MM.1S (cell line): ENCODE measurements around the gene UBL4A.

Experiments
- DNase-seq: peaks from one replicate; pipeline ENCODE4 v3.0.0-alpha.2; 2015
- H2AFZ ChIP-seq: fragments of 300-600 bp; sonication (generic); 2 replicates; pipeline ENCODE4 v1.6.0; 2016; ENCODE audit warnings: antibody characterized with exemption, low read length
- H3F3A ChIP-seq: fragments of 300-600 bp; sonication (generic); 2 replicates; pipeline ENCODE4 v1.6.1; 2016; ENCODE audit warnings: mild to moderate bottlenecking, antibody characterized with exemption, low read length, moderate library complexity, mixed read lengths; ENCODE audit not compliant: insufficient read depth
- H3K27ac ChIP-seq: fragments of 300-600 bp; sonication (generic); 2 replicates; pipeline ENCODE4 v1.5.1; 2016; ENCODE audit warnings: mild to moderate bottlenecking, low read length
- H3K27me3 ChIP-seq: fragments of 300-600 bp; sonication (generic); replicated peaks from 2 replicates; pipeline ENCODE4 v1.6.0; 2016; ENCODE audit warnings: low read length; ENCODE audit not compliant: insufficient read depth
- H3K36me3 ChIP-seq: fragments of 300-600 bp; sonication (generic); replicated peaks from 2 replicates; pipeline ENCODE4 v1.6.1; 2016; ENCODE audit warnings: mild to moderate bottlenecking, low read length, mixed read lengths; ENCODE audit not compliant: insufficient read depth
- H3K4me1 ChIP-seq: fragments of 300-600 bp; sonication (generic); 2 replicates; pipeline ENCODE4 v1.6.1; 2016; ENCODE audit warnings: low read length, mixed read lengths
- H3K4me2 ChIP-seq: fragments of 300-600 bp; sonication (generic); 2 replicates; pipeline ENCODE4 v1.6.0; 2016; ENCODE audit warnings: low read depth, low read length
- H3K4me3 ChIP-seq: fragments of 300-600 bp; sonication (generic); 2 replicates; pipeline ENCODE4 v1.5.1; 2016; ENCODE audit warnings: low read length, mixed read lengths
- H3K79me2 ChIP-seq: fragments of 300-600 bp; sonication (generic); 2 replicates; pipeline ENCODE4 v1.6.1; 2016; ENCODE audit warnings: mixed run types, low read length, mixed read lengths
- H3K9ac ChIP-seq: fragments of 300-600 bp; sonication (generic); 2 replicates; pipeline ENCODE4 v1.6.1; 2016; ENCODE audit warnings: low read length, mixed read lengths
- H3K9me2 ChIP-seq: fragments of 300-600 bp; sonication (generic); replicated peaks from 2 replicates; pipeline ENCODE4 v1.6.1; 2016; ENCODE audit warnings: mild to moderate bottlenecking, low read length, mixed read lengths; ENCODE audit not compliant: insufficient read depth
- H3K9me3 ChIP-seq: fragments of 300-600 bp; sonication (generic); replicated peaks from 2 replicates; pipeline ENCODE4 v1.6.1; 2016; ENCODE audit warnings: mild to moderate bottlenecking, low read length, mixed read lengths; ENCODE audit not compliant: insufficient read depth
- H4K20me1 ChIP-seq: fragments of 300-600 bp; sonication (generic); 2 replicates; pipeline ENCODE4 v1.6.1; 2016; ENCODE audit warnings: mild to moderate bottlenecking, low read length, moderate library complexity, mixed read lengths; ENCODE audit not compliant: insufficient read depth
- CTCF ChIP-seq: fragments of 300-600 bp; sonication (generic); IDR thresholded peaks from 2 replicates; pipeline ENCODE4 v1.5.1; 2016; ENCODE audit warnings: antibody characterized with exemption, low read length, mixed read lengths
- EZH2 ChIP-seq: fragments of 300-600 bp; sonication (generic); optimal IDR thresholded peaks from 2 replicates; pipeline ENCODE3; 2017; ENCODE audit warnings: low read depth, mild to moderate bottlenecking, antibody characterized with exemption, low read length, mixed read lengths
- EZH2phosphoT487 ChIP-seq: fragments of 300-600 bp; sonication (generic); IDR thresholded peaks from 2 replicates; pipeline ENCODE4 v1.6.1; 2018; ENCODE audit warnings: antibody characterized with exemption, low read length

Gene UBL4A

GRCh38 chrX:154515966-154516655 is 29.7 kb upstream of the UBL4A start, which contains the start of gene FAM3A:
Gene FAM3A (minus strand): TSS chrX:154516232. CDS start chrX:154515772, 460 bp downstream.
- no peaks in the 10 kb centered on the region for H4K20me1 ChIP-seq
- H3K27me3 ChIP-seq, result no peaks in the 10 kb centered on the region
- H3K4me2 ChIP-seq, result peak within 1 kb of the TSS; percentile 64
- peak within 1 kb of the TSS; percentile 94 for H3K9ac ChIP-seq
- peak within 1 kb of the TSS; percentile 64 for H3K27ac ChIP-seq
- peaks cover 4% of the 10 kb centered on the region; the same call in 1 of the 2 replicates for H3K79me2 ChIP-seq
- H3K4me1 ChIP-seq, result no peaks in the 10 kb centered on the region
- no peaks in the 10 kb centered on the region for H3F3A ChIP-seq
- TF ChIP-seq EZH2phosphoT487, result no peak
- no peak for TF ChIP-seq EZH2
- H3K9me2 ChIP-seq, result no peaks in the 10 kb centered on the region
- no peaks in the 10 kb centered on the region for H3K36me3 ChIP-seq
- H3K4me3 ChIP-seq, result peak within 1 kb of the TSS; percentile 76
- peak within 1 kb of the TSS; percentile 54 for H2AFZ ChIP-seq
- DNase-seq, result peak; percentile 74
- no peaks in the 10 kb centered on the region for H3K9me3 ChIP-seq

DNA sequence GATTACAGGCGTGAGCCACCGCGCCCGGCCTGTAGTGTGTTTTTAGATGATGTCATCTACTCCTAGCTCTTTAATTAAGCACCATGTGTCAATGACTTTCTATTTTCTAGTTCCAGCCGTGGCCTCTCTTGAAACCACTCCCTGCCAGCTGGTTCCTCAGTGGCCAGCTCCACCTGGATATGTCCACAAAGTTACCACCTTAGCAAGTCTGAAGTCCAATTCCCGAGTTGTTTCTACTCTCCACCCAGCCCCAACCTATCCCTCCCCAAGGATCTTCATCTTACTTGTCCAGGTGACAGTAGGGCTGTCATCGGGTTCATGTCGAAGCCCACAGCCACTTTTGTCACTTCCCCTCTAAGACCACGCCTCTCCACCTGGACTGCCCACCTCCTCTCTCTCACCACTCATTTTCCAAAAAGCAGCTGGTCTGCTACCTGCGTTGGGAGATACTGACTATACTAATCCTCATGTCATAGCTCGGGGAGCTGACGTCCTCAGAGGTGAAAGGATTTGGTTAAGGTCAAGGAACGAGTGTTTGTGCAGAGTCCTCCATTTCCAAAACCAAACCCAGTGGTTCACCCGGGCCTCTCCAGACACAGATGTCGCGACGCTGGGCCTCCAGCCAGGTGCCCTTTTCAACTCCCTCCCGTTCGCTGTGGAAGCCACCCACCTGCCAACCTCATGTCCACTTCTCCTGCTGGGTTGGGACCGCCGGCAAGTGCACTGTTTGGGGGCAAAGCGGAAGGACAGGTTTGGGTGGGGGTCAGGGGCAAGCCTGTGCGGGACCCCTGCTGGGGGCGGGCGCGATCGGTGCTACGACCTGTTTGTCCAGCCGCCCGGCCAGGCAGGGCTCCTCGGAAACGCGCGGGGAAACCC is 28.9 kb upstream of the UBL4A start:
- Histone ChIP-seq H3K36me3 (no peaks in the 10 kb centered on the region), H3K9me2 (no peaks in the 10 kb centered on the region), H3K9ac (peak overlapping the region; percentile 94), H3K27ac (peak overlapping the region; percentile 64), H3K4me3 (peak overlapping the region; percentile 76), H3K9me3 (no peaks in the 10 kb centered on the region), H3K4me2 (peak overlapping the region; percentile 64), H3K79me2 (peaks cover 4% of the 10 kb centered on the region; the same call in 1 of the 2 replicates), H2AFZ (no peak overlapping the region), H4K20me1 (no peaks in the 10 kb centered on the region), H3K4me1 (no peaks in the 10 kb centered on the region), H3K27me3 (no peaks in the 10 kb centered on the region), H3F3A (no peaks in the 10 kb centered on the region)
- DNase-seq, result peak; percentile 42
- TF ChIP-seq EZH2phosphoT487 (no peak), CTCF (no peak), EZH2 (no peak)

- no peak overlapping the region for H3K4me3 ChIP-seq
- H3K79me2 ChIP-seq, result peaks cover 4% of the 10 kb centered on the region; the same call in 1 of the 2 replicates
- DNase-seq, result no peak
- no peaks in the 10 kb centered on the region for H3K36me3 ChIP-seq
- no peak overlapping the region for H3K27ac ChIP-seq
- H2AFZ ChIP-seq, result no peak overlapping the region
- no peaks in the 10 kb centered on the region for H3K9me2 ChIP-seq
- TF ChIP-seq CTCF (no peak), EZH2 (no peak), EZH2phosphoT487 (no peak)
- no peaks in the 10 kb centered on the region for H4K20me1 ChIP-seq
- H3K4me2 ChIP-seq, result no peak overlapping the region
- H3F3A ChIP-seq, result no peaks in the 10 kb centered on the region
- H3K9me3 ChIP-seq, result no peaks in the 10 kb centered on the region
- H3K9ac ChIP-seq, result no peak overlapping the region
- no peaks in the 10 kb centered on the region for H3K4me1 ChIP-seq
- no peaks in the 10 kb centered on the region for H3K27me3 ChIP-seq
Observed at GRCh38 chrX:154513716-154514115, 27.3 kb upstream of the UBL4A start.
